ENCODE measurements around the gene DPP9. TPM values are rescaled to one million over a fixed set of nuclear protein-coding genes. Genes with fewer than 3 reads are reported as not detected.

Gene DPP9
- polyA plus RNA-seq, 1 of the 3 experiments (the other 2 are of a cell fraction), result 17.1 TPM

- CTCF ChIA-PET, result interaction anchor here (1.0 to 1.6 kb wide), 2 partner anchors 35 to 40 kb away, joined by 3 read pairs; no protein-coding TSS in a partner anchor
- Histone ChIP-seq H3K9me3 (no peaks in the 10 kb centered on the region), H3K4me3 (ENCODE audit: low read depth in 2 of 2, low read length in 1 of 2) (no peak overlapping the region), H3K4me2 (no peak overlapping the region), H3K36me3 (replicated peaks in 1 of 2; ENCODE audit: control insufficient read depth in 1 of 2, insufficient read depth in 2 of 2, low read length in 1 of 2) (peaks cover 11 to 12% of the 10 kb centered on the region in 2 experiments), H3K9me2 (no peaks in the 10 kb centered on the region), H3K27ac (ENCODE audit: low read depth in 2 of 2, low read length in 1 of 2) (no peak overlapping the region), H3K27me3 (ENCODE audit: insufficient read depth) (no peaks in the 10 kb centered on the region), H3K9ac (no peak overlapping the region), H3K4me1 (ENCODE audit: control insufficient read depth in 1 of 2, insufficient read depth in 2 of 2, low read depth in 1 of 2, low read length in 1 of 2) (peaks cover 0 to 7% of the 10 kb centered on the region in 2 experiments; a peak in 2 of 4 replicates), H3F3A (replicated peaks; ENCODE audit: insufficient read depth) (peaks cover 26% of the 10 kb centered on the region), H2AFZ (ENCODE audit: low read depth) (no peak overlapping the region), H4K20me1 (ENCODE audit: insufficient read depth) (no peaks in the 10 kb centered on the region), H3K79me2 (ENCODE audit: insufficient read depth) (peaks cover 19% of the 10 kb centered on the region)
- 62% methylated on average over 4 of the region's 4 CpGs for WGBS (ENCODE audit: low lambda C conversion rate)
- TF ChIP-seq ELF1 (IDR thresholded peaks at IDR 0.05), result no peak
- TF ChIP-seq FOXJ3 (CRISPR knock-in tag; IDR thresholded peaks at IDR 0.05), result no peak
- TF ChIP-seq RFX5 (IDR thresholded peaks at IDR 0.05; ENCODE audit: low read length), result no peak
- POLR2A ChIA-PET, result no interaction called here
- DNase-seq, result no peak
Observed at GRCh38 chr19:4673216-4673615, 50.4 kb downstream of the DPP9 start.

- H3K9me2 ChIP-seq, result no peaks in the 10 kb centered on the region
- peaks cover 29% of the 10 kb centered on the region for H3K79me2 ChIP-seq (ENCODE audit: insufficient read depth)
- no peak overlapping the region for H3K9ac ChIP-seq
- no peak for TF ChIP-seq USF1 (IDR thresholded peaks at IDR 0.05; ENCODE audit: borderline replicate concordance, low read depth)
- TF ChIP-seq CHD2 (IDR thresholded peaks at IDR 0.05; ENCODE audit: low read length, partially characterized antibody), result no peak
- TF ChIP-seq SMC3 (IDR thresholded peaks at IDR 0.05; ENCODE audit: low read depth, low read length), result no peak
- no peak for TF ChIP-seq FOXJ3 (CRISPR knock-in tag; IDR thresholded peaks at IDR 0.05)
- no peak for TF ChIP-seq TEAD4 (IDR thresholded peaks at IDR 0.05; ENCODE audit: borderline replicate concordance, insufficient read depth)
- TF ChIP-seq JUND (IDR thresholded peaks at IDR 0.05), result no peak
- TF ChIP-seq NRF1 (IDR thresholded peaks at IDR 0.05; ENCODE audit: low read depth, low read length), result no peak
- no peak for TF ChIP-seq IRF3 (IDR thresholded peaks at IDR 0.05; ENCODE audit: low read depth, low read length)
- TF ChIP-seq REST (IDR thresholded peaks at IDR 0.05; ENCODE audit: low read depth, low read length), result no peak
- TF ChIP-seq RAD21 (IDR thresholded peaks at IDR 0.05; ENCODE audit: low read length), result no peak
- TF ChIP-seq RXRA (IDR thresholded peaks at IDR 0.05; ENCODE audit: borderline replicate concordance, low read depth), result no peak
- TF ChIP-seq ELF1 (IDR thresholded peaks at IDR 0.05), result no peak
- no peak for TF ChIP-seq CTCF (IDR thresholded peaks at IDR 0.05)
- no peak for DNase-seq
- H3K27me3 ChIP-seq (ENCODE audit: insufficient read depth), result no peaks in the 10 kb centered on the region
- H3K36me3 ChIP-seq (replicated peaks in 1 of 2; ENCODE audit: control insufficient read depth in 1 of 2, insufficient read depth in 2 of 2, low read length in 1 of 2), result peaks cover 11 to 17% of the 10 kb centered on the region in 2 experiments
- WGBS (ENCODE audit: low lambda C conversion rate), result 68% methylated on average over 10 of the region's 10 CpGs
- H3K4me2 ChIP-seq, result no peak overlapping the region
- H3F3A ChIP-seq (replicated peaks; ENCODE audit: insufficient read depth), result peaks cover 30% of the 10 kb centered on the region
- H4K20me1 ChIP-seq (ENCODE audit: insufficient read depth), result no peaks in the 10 kb centered on the region
- H3K4me1 ChIP-seq (ENCODE audit: control insufficient read depth in 1 of 2, insufficient read depth in 2 of 2, low read depth in 1 of 2, low read length in 1 of 2), result peaks cover 0 to 7% of the 10 kb centered on the region in 2 experiments; a peak in 2 of 4 replicates
- ChIA-PET CTCF (interaction anchor here (0.7 to 1.2 kb wide), 2 partner anchors 36 to 38 kb away, joined by 4 read pairs; no protein-coding TSS in a partner anchor), POLR2A (no interaction called here)
- H3K9me3 ChIP-seq, result no peaks in the 10 kb centered on the region
- peak overlapping the region in 1 of 2 experiments; percentile 19; a peak in 1 of 4 replicates for H3K27ac ChIP-seq (ENCODE audit: low read depth in 2 of 2, low read length in 1 of 2)
- H3K4me3 ChIP-seq (ENCODE audit: low read depth in 2 of 2, low read length in 1 of 2), result no peak overlapping the region
- no peak overlapping the region; the same call in 1 of the 2 replicates for H2AFZ ChIP-seq (ENCODE audit: low read depth)
Observed at GRCh38 chr19:4671185-4671851, 52.3 kb downstream of the DPP9 start.
